ENCODE data around the gene STT3A.

The STT3A gene

GRCh38 chr11:125554038-125554437, 38.6 kb upstream of the STT3A start:
- Histone ChIP-seq H3K9me3 (peaks cover 0 to 19% (median 17%) of the 10 kb centered on the region in 3 donors), H3K4me1 (no peaks in the 10 kb centered on the region), H3K4me3 (no peak overlapping the region), H3K27me3 (no peaks in the 10 kb centered on the region), H3K36me3 (peaks cover 0 to 9% (median 0%) of the 10 kb centered on the region in 3 donors), H3K27ac (no peak overlapping the region)
- TF ChIP-seq CTCF (IDR thresholded peaks at IDR 0.05): no peak
- DNase-seq: no peak
- intact Hi-C loops (cut with DNase I; ENCODE audit: low total_unique reads): no loop called here

- Histone ChIP-seq H3K27ac (no peak overlapping the region), H3K36me3 (no peaks in the 10 kb centered on the region), H3K9me3 (no peaks in the 10 kb centered on the region), H3K4me3 (no peak overlapping the region), H3K4me1 (no peaks in the 10 kb centered on the region), H3K27me3 (no peaks in the 10 kb centered on the region)
- DNase-seq: no peak
- TF ChIP-seq CTCF (IDR thresholded peaks at IDR 0.05): no peak
- intact Hi-C loops (cut with DNase I; ENCODE audit: low total_unique reads): loop anchor here (10.0 kb wide), 1 partner anchor 65 kb away; the partner anchor contains the start of gene FEZ1
Observed at GRCh38 chr11:125559888-125560287, 32.8 kb upstream of the STT3A start.

- Histone ChIP-seq H3K27me3 (no peaks in the 10 kb centered on the region), H3K9me3 (no peaks in the 10 kb centered on the region), H3K27ac (no peak overlapping the region), H3K4me3 (no peak overlapping the region), H3K4me1 (no peaks in the 10 kb centered on the region), H3K36me3 (no peaks in the 10 kb centered on the region)
- DNase-seq: no peak
- intact Hi-C loops (cut with DNase I; ENCODE audit: low total_unique reads): loop anchor here (10.0 kb wide), 1 partner anchor 67 kb away; the partner anchor contains the start of gene FEZ1
- TF ChIP-seq CTCF (IDR thresholded peaks at IDR 0.05): no peak
Observed at GRCh38 chr11:125561924-125562323, 30.7 kb upstream of the STT3A start.

- Histone ChIP-seq H3K4me1 (no peaks in the 10 kb centered on the region), H3K9me3 (no peaks in the 10 kb centered on the region), H3K36me3 (no peaks in the 10 kb centered on the region), H3K4me3 (no peak overlapping the region), H3K27me3 (no peaks in the 10 kb centered on the region), H3K27ac (no peak overlapping the region)
- DNase-seq: no peak
- intact Hi-C loops (cut with DNase I; ENCODE audit: low total_unique reads): loop anchor here (10.0 kb wide), 1 partner anchor 68 kb away; the partner anchor contains the start of gene FEZ1
- no peak for TF ChIP-seq CTCF (IDR thresholded peaks at IDR 0.05)
Observed at GRCh38 chr11:125562430-125562829, 30.2 kb upstream of the STT3A start.

- Histone ChIP-seq H3K27me3 (no peaks in the 10 kb centered on the region), H3K36me3 (no peaks in the 10 kb centered on the region), H3K4me1 (peaks cover 0 to 4% (median 0%) of the 10 kb centered on the region in 4 donors), H3K4me3 (no peak overlapping the region), H3K9me3 (no peaks in the 10 kb centered on the region), H3K27ac (no peak overlapping the region)
- no peak for DNase-seq
- TF ChIP-seq CTCF (IDR thresholded peaks at IDR 0.05): no peak
- intact Hi-C loops (cut with DNase I; ENCODE audit: low total_unique reads): loop anchor here (10.0 kb wide), 1 partner anchor 70 kb away; the partner anchor contains the start of gene FEZ1
Observed at GRCh38 chr11:125564357-125564756, 28.3 kb upstream of the STT3A start.

- no peak overlapping the region for H3K4me3 ChIP-seq
- no peaks in the 10 kb centered on the region for H3K9me3 ChIP-seq
- no peaks in the 10 kb centered on the region for H3K36me3 ChIP-seq
- peaks cover 0 to 19% (median 14%) of the 10 kb centered on the region in 4 donors for H3K4me1 ChIP-seq
- no peaks in the 10 kb centered on the region for H3K27me3 ChIP-seq
- intact Hi-C loops (cut with DNase I; ENCODE audit: low total_unique reads): loop anchor here (10.0 kb wide), 1 partner anchor 71 kb away; the partner anchor contains the start of gene FEZ1
- no peak for DNase-seq
- no peak for TF ChIP-seq CTCF (IDR thresholded peaks at IDR 0.05)
- H3K27ac ChIP-seq: no peak overlapping the region
Observed at GRCh38 chr11:125566235-125566634, 26.4 kb upstream of the STT3A start.
